B cell (primary cell): ENCODE measurements around the gene CTNNBL1.

Source experiments
- CTCF ChIP-seq: fragments of 200-600 bp; IDR thresholded peaks from one replicate; pipeline ENCODE4 v1.8.0; 2022; ENCODE audit warnings: antibody characterized with exemption, mild to moderate bottlenecking
- EZH2 ChIP-seq: IDR thresholded peaks from 2 replicates; pipeline ENCODE4 v1.6.1; 2012; ENCODE audit warnings: borderline replicate concordance, low read depth, mild to moderate bottlenecking, moderate library complexity, low read length; ENCODE audit not compliant: insufficient read depth, poor library complexity, severe bottlenecking

- TF ChIP-seq CTCF (no peak), EZH2 (no peak)
Measured at GRCh38 chr20:37870294-37870693, 176.5 kb downstream of the CTNNBL1 start.
